ENCODE results near the gene USP6NL. TPM values are rescaled to one million over a fixed set of nuclear protein-coding genes. Genes with fewer than 3 reads are reported as not detected.

The USP6NL gene
- total RNA-seq, 1 donor from 2014 or later: 13.3 TPM

GRCh38 chr10:11489591-11489990, 121.9 kb downstream of the USP6NL start:
- no peaks in the 10 kb centered on the region for H3K9me3 Mint-ChIP-seq (ENCODE audit: unreplicated experiment)
- no peak overlapping the region for H3K4me3 Mint-ChIP-seq (ENCODE audit: unreplicated experiment)
- TF ChIP-seq CTCF (IDR thresholded peaks at IDR 0.05; ENCODE audit: partially characterized antibody, unreplicated experiment): no peak
- no peak overlapping the region for H3K27ac Mint-ChIP-seq (ENCODE audit: unreplicated experiment)
- no peaks in the 10 kb centered on the region for H3K27me3 Mint-ChIP-seq (ENCODE audit: unreplicated experiment)
- no peaks in the 10 kb centered on the region for H3K36me3 Mint-ChIP-seq (ENCODE audit: unreplicated experiment)
- H3K4me1 Mint-ChIP-seq (ENCODE audit: low read depth, unreplicated experiment): peaks cover 12% of the 10 kb centered on the region
- no peak for DNase-seq

- H3K27ac Mint-ChIP-seq (ENCODE audit: unreplicated experiment): no peak overlapping the region
- H3K4me3 Mint-ChIP-seq (ENCODE audit: unreplicated experiment): no peak overlapping the region
- no peaks in the 10 kb centered on the region for H3K27me3 Mint-ChIP-seq (ENCODE audit: unreplicated experiment)
- no peaks in the 10 kb centered on the region for H3K9me3 Mint-ChIP-seq (ENCODE audit: unreplicated experiment)
- no peak for DNase-seq
- H3K36me3 Mint-ChIP-seq (ENCODE audit: unreplicated experiment): no peaks in the 10 kb centered on the region
- no peak for TF ChIP-seq CTCF (IDR thresholded peaks at IDR 0.05; ENCODE audit: partially characterized antibody, unreplicated experiment)
- H3K4me1 Mint-ChIP-seq (ENCODE audit: low read depth, unreplicated experiment): peaks cover 7% of the 10 kb centered on the region
These were observed 123.3 kb downstream of the USP6NL start for GRCh38 chr10:11488126-11488525.

GRCh38 chr10:11483201-11484148, 128.0 kb downstream of the USP6NL start:
- peaks cover 3% of the 10 kb centered on the region for H3K4me1 Mint-ChIP-seq (ENCODE audit: low read depth, unreplicated experiment)

GRCh38 chr10:11482306-11482705, 129.1 kb downstream of the USP6NL start:
- no peak overlapping the region for H3K27ac Mint-ChIP-seq (ENCODE audit: unreplicated experiment)
- no peaks in the 10 kb centered on the region for H3K36me3 Mint-ChIP-seq (ENCODE audit: unreplicated experiment)
- H3K4me3 Mint-ChIP-seq (ENCODE audit: unreplicated experiment): no peak overlapping the region
- H3K9me3 Mint-ChIP-seq (ENCODE audit: unreplicated experiment): no peaks in the 10 kb centered on the region
- H3K27me3 Mint-ChIP-seq (ENCODE audit: unreplicated experiment): peaks cover 2% of the 10 kb centered on the region
- no peak for DNase-seq
- TF ChIP-seq CTCF (IDR thresholded peaks at IDR 0.05; ENCODE audit: partially characterized antibody, unreplicated experiment): peak; percentile 19
- peaks cover under 1% of the 10 kb centered on the region for H3K4me1 Mint-ChIP-seq (ENCODE audit: low read depth, unreplicated experiment)

More at GRCh38 chr10:11483201-11484148, 128.0 kb downstream of the USP6NL start:
- H3K4me3 Mint-ChIP-seq (ENCODE audit: unreplicated experiment): no peak overlapping the region
- no peak for DNase-seq
- no peak for TF ChIP-seq CTCF (IDR thresholded peaks at IDR 0.05; ENCODE audit: partially characterized antibody, unreplicated experiment)
- no peaks in the 10 kb centered on the region for H3K36me3 Mint-ChIP-seq (ENCODE audit: unreplicated experiment)
- peaks cover 2% of the 10 kb centered on the region for H3K27me3 Mint-ChIP-seq (ENCODE audit: unreplicated experiment)
- no peaks in the 10 kb centered on the region for H3K9me3 Mint-ChIP-seq (ENCODE audit: unreplicated experiment)
- H3K27ac Mint-ChIP-seq (ENCODE audit: unreplicated experiment): no peak overlapping the region

- no peak overlapping the region for H3K4me3 Mint-ChIP-seq (ENCODE audit: unreplicated experiment)
- no peak overlapping the region for H3K27ac Mint-ChIP-seq (ENCODE audit: unreplicated experiment)
- H3K36me3 Mint-ChIP-seq (ENCODE audit: unreplicated experiment): no peaks in the 10 kb centered on the region
- H3K9me3 Mint-ChIP-seq (ENCODE audit: unreplicated experiment): no peaks in the 10 kb centered on the region
- TF ChIP-seq CTCF (IDR thresholded peaks at IDR 0.05; ENCODE audit: partially characterized antibody, unreplicated experiment): no peak
- H3K27me3 Mint-ChIP-seq (ENCODE audit: unreplicated experiment): peaks cover 2% of the 10 kb centered on the region
- DNase-seq: no peak
- no peaks in the 10 kb centered on the region for H3K4me1 Mint-ChIP-seq (ENCODE audit: low read depth, unreplicated experiment)
These were observed 130.8 kb downstream of the USP6NL start for GRCh38 chr10:11480687-11481086.

Data from glutamatergic neuron (in vitro differentiated cells).